GM19351 (cell line): ENCODE data around the gene E2F1.

ENCODE experiments used
- ATAC-seq: cut with Tn5 transposase; IDR thresholded peaks from one replicate; pipeline ENCODE4 v1.9.1; 2021; ENCODE audit warnings: mild to moderate bottlenecking, moderate library complexity; ENCODE audit not compliant: unreplicated experiment

Gene E2F1

GRCh38 chr20:33687993-33688937 lies 2.1 kb upstream of the E2F1 start:
- ATAC-seq, result no peak

- no peak for ATAC-seq
Measured at GRCh38 chr20:33687370-33687915, 1.3 kb upstream of the E2F1 start.

GRCh38 chr20:33686984-33687366 lies 790 bp upstream of the E2F1 start:
- no peak for ATAC-seq

- peak; percentile 35 for ATAC-seq
Measured at GRCh38 chr20:33685328-33686099, 671 bp downstream of the E2F1 start.

GRCh38 chr20:33684533-33685327 lies 1.5 kb downstream of the E2F1 start:
- ATAC-seq, result no peak

- ATAC-seq, result no peak
Measured at GRCh38 chr20:33681728-33682353, 4.3 kb downstream of the E2F1 start.

DNA sequence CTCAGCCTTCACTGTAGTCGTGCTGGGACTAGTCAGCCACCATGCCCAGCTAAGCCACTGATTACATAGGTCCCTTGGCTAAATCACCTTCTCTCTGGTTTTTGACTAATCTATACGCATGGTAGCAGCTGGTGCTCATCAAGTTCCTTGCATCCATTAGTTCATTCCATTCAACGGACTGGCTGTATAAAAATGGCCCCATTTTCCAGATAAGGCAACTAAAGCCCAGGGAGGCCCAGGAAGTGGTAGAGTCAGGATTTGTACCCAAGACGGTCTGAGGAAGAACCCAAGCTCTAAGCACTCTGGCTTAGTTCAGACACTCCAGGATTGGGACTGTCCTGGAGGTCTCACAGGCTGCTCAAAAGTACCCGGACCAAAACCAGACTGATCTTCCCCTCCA lies 4.9 kb downstream of the E2F1 start:
- no peak for ATAC-seq

DNA sequence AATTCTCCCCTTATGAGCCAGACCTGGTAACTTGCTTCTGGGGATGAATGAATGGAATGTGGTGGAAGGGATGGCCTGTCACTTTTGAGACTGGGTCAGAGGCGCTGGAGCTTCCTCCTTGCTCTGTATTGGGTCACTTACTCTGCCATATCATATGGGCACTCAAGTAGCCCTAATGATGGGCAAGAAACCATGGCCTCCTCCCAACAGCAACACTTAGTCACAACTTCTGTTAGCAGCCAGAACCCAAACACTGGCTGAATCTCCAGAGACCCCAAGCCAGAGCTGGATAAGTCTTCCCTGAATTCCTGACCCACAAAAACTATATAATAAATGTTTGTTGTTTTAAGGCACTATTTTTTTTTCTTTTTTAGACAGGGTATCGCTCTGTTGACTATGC lies 5.5 kb downstream of the E2F1 start:
- ATAC-seq, result no peak

DNA sequence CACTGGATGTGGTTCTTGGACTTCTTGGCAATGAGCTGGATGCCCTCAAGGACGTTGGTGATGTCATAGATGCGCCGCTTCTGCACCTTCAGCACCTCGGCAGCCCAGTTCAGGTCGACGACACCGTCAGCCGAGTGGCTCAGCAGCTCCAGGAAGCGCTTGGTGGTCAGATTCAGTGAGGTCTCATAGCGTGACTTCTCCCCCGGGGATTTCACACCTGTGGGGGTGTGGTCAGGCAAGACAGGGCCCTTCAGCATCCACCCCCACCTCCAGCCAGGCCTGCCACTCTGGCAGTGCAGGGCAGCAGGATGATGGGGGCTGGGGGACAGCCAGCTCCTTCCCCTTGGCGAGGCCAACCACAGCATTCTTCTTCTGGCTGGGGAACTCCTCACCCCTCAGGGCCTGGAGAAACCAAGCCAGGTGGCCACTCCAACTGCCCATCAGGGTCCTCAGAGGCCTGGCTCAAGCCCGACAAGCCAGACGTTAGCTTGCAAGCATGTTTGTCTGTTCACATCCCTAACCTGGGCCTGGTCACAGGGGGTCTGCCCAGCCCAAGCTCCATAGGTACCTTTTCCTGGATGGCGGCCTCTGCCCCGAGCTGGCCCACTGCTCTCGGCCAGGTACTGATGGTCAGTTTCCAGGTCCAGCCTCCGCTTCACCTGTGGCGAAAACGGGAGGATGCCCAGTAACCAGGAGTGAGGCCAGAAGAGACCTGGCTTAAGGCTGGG lies 6.3 kb downstream of the E2F1 start:
- peak; percentile 66 for ATAC-seq

DNA sequence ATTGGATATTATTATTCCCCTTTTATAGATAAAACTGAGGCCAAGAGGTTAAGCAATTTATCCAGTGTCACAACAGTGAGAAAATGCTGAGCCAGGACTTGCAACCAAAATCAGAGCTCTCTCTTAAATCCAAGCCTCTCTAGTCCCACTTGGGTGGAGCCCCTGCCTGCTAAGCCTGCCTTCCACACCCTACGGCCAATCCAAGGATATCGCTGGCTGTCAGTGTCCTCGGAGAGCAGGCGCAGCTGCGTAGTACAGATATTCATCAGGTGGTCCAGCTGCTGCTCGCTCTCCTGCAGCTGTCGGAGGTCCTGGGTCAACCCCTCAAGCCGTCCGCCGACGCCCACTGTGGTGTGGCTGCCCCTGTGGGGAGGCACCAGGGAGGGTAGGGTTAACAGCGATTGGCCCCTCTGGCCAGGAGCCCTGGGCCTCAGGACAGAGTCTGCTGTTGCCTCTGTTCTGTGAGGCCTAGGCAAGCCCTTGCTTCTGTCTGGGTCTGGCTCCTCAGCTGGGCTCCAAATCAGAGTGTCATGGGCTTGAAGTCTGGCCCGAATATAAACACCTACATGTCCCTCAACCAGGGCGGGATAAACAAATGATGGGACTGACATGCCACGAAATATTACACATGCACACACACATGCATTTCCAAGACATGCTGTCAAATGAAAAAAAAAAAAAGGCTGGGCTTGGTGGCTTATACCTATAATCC lies 8.0 kb downstream of the E2F1 start:
- no peak for ATAC-seq

- ATAC-seq, result no peak
Measured at GRCh38 chr20:33676652-33677645, 9.2 kb downstream of the E2F1 start.

- ATAC-seq, result no peak
Measured at GRCh38 chr20:33676121-33676520, 10.1 kb downstream of the E2F1 start.

DNA sequence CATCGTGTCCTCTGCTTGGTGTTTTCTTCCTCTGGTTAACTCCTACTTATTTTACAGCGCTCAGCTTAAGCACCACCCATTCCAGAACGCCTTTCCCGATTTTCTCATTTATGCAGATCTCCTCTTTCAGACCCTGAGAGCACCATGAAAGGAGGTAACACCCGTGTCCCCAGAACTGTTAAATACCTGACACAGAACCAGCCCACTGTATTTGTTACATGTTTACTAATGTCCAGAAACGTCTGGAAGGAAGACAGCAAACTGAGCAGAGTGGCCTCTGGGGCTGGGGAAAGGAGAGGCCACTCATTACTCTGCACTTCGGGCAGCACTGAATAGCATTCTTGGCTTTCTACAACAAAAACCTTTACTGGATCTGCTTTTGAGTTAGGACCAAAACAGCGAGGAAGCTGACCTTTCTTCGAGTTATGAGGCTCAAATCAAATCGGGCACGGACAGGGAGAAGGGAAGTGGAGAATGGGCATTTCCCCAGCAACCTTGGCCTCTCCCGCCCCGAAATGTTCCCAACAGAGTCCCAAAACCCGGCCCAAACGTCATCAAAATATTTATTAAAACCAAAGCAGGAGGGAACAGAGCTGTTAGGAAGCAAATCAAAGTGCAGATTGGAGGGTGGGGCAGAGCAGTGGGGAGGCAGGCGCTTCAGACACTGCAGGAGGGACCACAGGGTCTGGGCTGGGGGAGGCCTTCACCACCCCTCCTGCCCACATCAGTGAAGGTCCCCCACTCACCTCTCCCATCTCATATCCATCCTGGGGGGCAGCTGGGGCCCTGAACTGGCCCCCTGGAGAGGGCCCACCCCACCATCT lies 10.8 kb downstream of the E2F1 start:
- no peak for ATAC-seq

GRCh38 chr20:33674294-33675135 lies 11.7 kb downstream of the E2F1 start, which contains the start of gene NECAB3:
TSS of gene NECAB3 (minus strand) at chr20:33674428. CDS start at chr20:33674352, 76 bp downstream.
- peak; percentile 69 for ATAC-seq

GRCh38 chr20:33673410-33674293 lies 12.5 kb downstream of the E2F1 start:
- peak; percentile 54 for ATAC-seq
